ENCODE measurements around the gene XPO6. TPM values are rescaled to one million over a fixed set of nuclear protein-coding genes. Genes with fewer than 3 reads are reported as not detected.

The XPO6 gene
- total RNA-seq, 1 experiment from 2014 or later, result 162 TPM

GRCh38 chr16:28241924-28242323 lies 30.2 kb upstream of the XPO6 start:
- H3K79me2 ChIP-seq (ENCODE audit: insufficient read depth, low read length), result no peaks in the 10 kb centered on the region
- ATAC-seq (no peak), DNase-seq (ENCODE audit: low read depth, low spot score) (no peak)
- ChIA-PET CTCF (no interaction called here), POLR2A (no interaction called here), RAD21 (ENCODE audit: low non-redundant PET in 1 of 2, low total read pairs in 2 of 2, uncharacterized antibody in 2 of 2, unreplicated experiment in 2 of 2) (no interaction called here)
- no peak overlapping the region for H3K9ac ChIP-seq (ENCODE audit: low read length)
- H4K20me1 ChIP-seq (ENCODE audit: insufficient read depth), result no peaks in the 10 kb centered on the region
- H2AFZ ChIP-seq (ENCODE audit: low read depth, low read length, poor library complexity, severe bottlenecking), result no peak overlapping the region
- H3K4me3 ChIP-seq (replicated peaks in 1 of 2; ENCODE audit: low read depth in 1 of 2, low read length in 2 of 2), result no peak overlapping the region
- H3K27me3 ChIP-seq (ENCODE audit: insufficient read depth, low read length), result no peaks in the 10 kb centered on the region
- intact Hi-C loops (cut with micrococcal nuclease), result no loop called here
- TF ChIP-seq POLR2AphosphoS5 (IDR thresholded peaks at IDR 0.05; ENCODE audit: low read depth, low read length) (no peak), ZBTB33 (IDR thresholded peaks at IDR 0.05; ENCODE audit: extremely low read depth, insufficient replicate concordance, low read length) (no peak)
- no peaks in the 10 kb centered on the region for H3K36me3 ChIP-seq (ENCODE audit: control insufficient read depth in 1 of 2, insufficient read depth in 2 of 2, low read length in 2 of 2)
- no peak overlapping the region for H3K27ac ChIP-seq (ENCODE audit: low read depth, low read length)
- H3K9me2 ChIP-seq (ENCODE audit: insufficient read depth), result no peaks in the 10 kb centered on the region
- H3K4me2 ChIP-seq (ENCODE audit: low read length), result no peak overlapping the region
- H3K4me1 ChIP-seq (ENCODE audit: control insufficient read depth in 1 of 2, insufficient read depth in 2 of 2, low read length in 2 of 2), result no peaks in the 10 kb centered on the region
- peaks cover 0 to 7% of the 10 kb centered on the region in 2 experiments; a peak in 1 of 4 replicates for H3K9me3 ChIP-seq (ENCODE audit: control insufficient read depth in 1 of 2, insufficient read depth in 1 of 2, low read depth in 1 of 2, low read length in 2 of 2)
- BruUV-seq (replicated peaks), result no TSS peak

GRCh38 chr16:28237754-28238357 lies 26.1 kb upstream of the XPO6 start:
- H3K4me3 ChIP-seq (replicated peaks in 1 of 2; ENCODE audit: low read depth in 1 of 2, low read length in 2 of 2), result no peak overlapping the region
- H3K4me2 ChIP-seq (ENCODE audit: low read length), result no peak overlapping the region
- ATAC-seq (no peak), DNase-seq (ENCODE audit: low read depth, low spot score) (no peak)
- H2AFZ ChIP-seq (ENCODE audit: low read depth, low read length, poor library complexity, severe bottlenecking), result no peak overlapping the region
- H3K27me3 ChIP-seq (ENCODE audit: insufficient read depth, low read length), result no peaks in the 10 kb centered on the region
- POLR2A ChIA-PET, result no interaction called here
- no peaks in the 10 kb centered on the region for H3K36me3 ChIP-seq (ENCODE audit: control insufficient read depth in 1 of 2, insufficient read depth in 2 of 2, low read length in 2 of 2)
- H3K9me2 ChIP-seq (ENCODE audit: insufficient read depth), result no peaks in the 10 kb centered on the region
- RAD21 ChIA-PET (ENCODE audit: low non-redundant PET in 1 of 2, low total read pairs in 2 of 2, uncharacterized antibody in 2 of 2, unreplicated experiment in 2 of 2), result no interaction called here
- no peaks in the 10 kb centered on the region for H3K4me1 ChIP-seq (ENCODE audit: control insufficient read depth in 1 of 2, insufficient read depth in 2 of 2, low read length in 2 of 2)
- H3K27ac ChIP-seq (ENCODE audit: low read depth, low read length), result no peak overlapping the region
- no peaks in the 10 kb centered on the region for H4K20me1 ChIP-seq (ENCODE audit: insufficient read depth)
- BruUV-seq (replicated peaks), result no TSS peak
- H3K79me2 ChIP-seq (ENCODE audit: insufficient read depth, low read length), result no peaks in the 10 kb centered on the region
- intact Hi-C loops (cut with micrococcal nuclease), result no loop called here
- CTCF ChIA-PET, result no interaction called here
- peaks cover 0 to 7% of the 10 kb centered on the region in 2 experiments; a peak in 1 of 4 replicates for H3K9me3 ChIP-seq (ENCODE audit: control insufficient read depth in 1 of 2, insufficient read depth in 1 of 2, low read depth in 1 of 2, low read length in 2 of 2)
- no peak overlapping the region for H3K9ac ChIP-seq (ENCODE audit: low read length)
- TF ChIP-seq SIN3A (IDR thresholded peaks at IDR 0.05; ENCODE audit: low read depth), result no peak
- TF ChIP-seq YY1 (IDR thresholded peaks at IDR 0.05; ENCODE audit: extremely low read depth, insufficient replicate concordance, low read depth, low read length), result no peak
- TF ChIP-seq TCF7L2 (IDR thresholded peaks at IDR 0.05; ENCODE audit: borderline replicate concordance, extremely low read depth, insufficient read depth, insufficient read length), result no peak
- TF ChIP-seq ZBTB33 (IDR thresholded peaks at IDR 0.05; ENCODE audit: extremely low read depth, insufficient replicate concordance, low read length), result no peak
- no peak for TF ChIP-seq FOSL1 (IDR thresholded peaks at IDR 0.05; ENCODE audit: low read depth)
- TF ChIP-seq POLR2AphosphoS5 (IDR thresholded peaks at IDR 0.05; ENCODE audit: low read depth, low read length), result no peak
- TF ChIP-seq REST (IDR thresholded peaks at IDR 0.05; ENCODE audit: low read depth), result no peak
- no peak for TF ChIP-seq RAD21 (IDR thresholded peaks at IDR 0.05; ENCODE audit: low read depth)
- TF ChIP-seq EZH2 (IDR thresholded peaks at IDR 0.05), result no peak
- TF ChIP-seq EGR1 (IDR thresholded peaks at IDR 0.05; ENCODE audit: low read depth), result no peak
- TF ChIP-seq ATF3 (IDR thresholded peaks at IDR 0.05), result no peak

All from HCT116 (cell line).